Panc1 (cell line): ENCODE results near the gene MEGF11. TPM values are rescaled to one million over a fixed set of nuclear protein-coding genes. Genes with fewer than 3 reads are reported as not detected.

Source experiments
- ATAC-seq: fragments of 200-7000 bp; cut with Tn5 transposase; 2 replicates; pipeline ENCODE4 v1.9.1; 2020; ENCODE audit warnings: mild to moderate bottlenecking, moderate library complexity
- BruUV-seq: library from RNA; stranded (reverse); fragments of 400-500 nt; replicated peaks from 2 replicates; lab custom pipeline; 2021; lab: Mats Ljungman, UMichigan
- CTCF ChIA-PET: fragments of 300-600 bp; sonication (Branson Sonifier 250); formaldehyde crosslinking; loops from one replicate; lab custom pipeline; 2022; ENCODE audit warnings: antibody characterized with exemption; lab: Charles Lee
- POLR2A ChIA-PET: fragments of 300-600 bp; sonication (Branson Sonifier 250); formaldehyde crosslinking; loops from one replicate; lab custom pipeline; 2022; ENCODE audit warnings: antibody characterized with exemption; lab: Charles Lee
- DNase-seq: peaks from one replicate; pipeline ENCODE4 v3.0.0-alpha.2; 2010; ENCODE audit warnings: low read depth, low spot score
- H3K27ac ChIP-seq: 2 replicates; pipeline ENCODE4 v1.5.1; 2011; ENCODE audit warnings: mild to moderate bottlenecking, low read length, inconsistent platforms
- H3K27me3 ChIP-seq: fragments of 200-500 bp; sonication (Bioruptor generic); 2 replicates; pipeline ENCODE4 v1.6.0; 2014; ENCODE audit warnings: low read length, inconsistent platforms; ENCODE audit not compliant: control insufficient read depth, insufficient read depth
- H3K36me3 ChIP-seq: fragments of 200-500 bp; sonication (Bioruptor generic); 2 replicates; pipeline ENCODE4 v1.5.1; 2014; ENCODE audit warnings: inconsistent platforms, mild to moderate bottlenecking, low read length, moderate library complexity; ENCODE audit not compliant: control insufficient read depth, insufficient read depth
- H3K4me1 ChIP-seq: 2 replicates; pipeline ENCODE4 v1.5.1; 2011; ENCODE audit warnings: inconsistent platforms, mild to moderate bottlenecking, low read length, moderate library complexity; ENCODE audit not compliant: control insufficient read depth, insufficient read depth
- H3K4me3 ChIP-seq, 2 experiments: 2 replicates each; pipeline ENCODE4 v1.5.1; 2011 to 2012; ENCODE audit warnings: low read depth in 2 of 2, low read length in 2 of 2, mild to moderate bottlenecking in 2 of 2, inconsistent platforms in 1 of 2, moderate library complexity in 1 of 2
- H3K9me3 ChIP-seq: fragments of 200-500 bp; sonication (Bioruptor generic); 2 replicates; pipeline ENCODE4 v1.5.1; 2014; ENCODE audit warnings: low read depth, mild to moderate bottlenecking, inconsistent platforms, low read length, moderate library complexity; ENCODE audit not compliant: control insufficient read depth, insufficient read depth
- POLR2AphosphoS5 ChIP-seq: IDR thresholded peaks from 2 replicates; pipeline ENCODE4 v1.6.1; 2012; ENCODE audit warnings: mild to moderate bottlenecking, low read depth, low read length, moderate library complexity
- SIN3A ChIP-seq: IDR thresholded peaks from 2 replicates; pipeline ENCODE4 v1.6.1; 2012; ENCODE audit warnings: low read depth, mild to moderate bottlenecking, low read length, moderate library complexity, borderline replicate concordance; ENCODE audit not compliant: insufficient read depth
- TCF7L2 ChIP-seq: IDR thresholded peaks from 2 replicates; pipeline ENCODE4 v1.6.1; 2011; ENCODE audit warnings: mild to moderate bottlenecking, low read depth, low read length, inconsistent platforms
- in situ Hi-C: cut with HindIII; loops from 2 replicates; pipeline ENCODE4 v1.10.0; 2016; ENCODE audit warnings: low sequenced_read_pairs, low pct_unique_long_range_greater_than_20kb
- intact Hi-C: fragments of 100-400 bp; cut with micrococcal nuclease; formaldehyde crosslinking; loops from one replicate; pipeline ENCODE4 v1.10.0; 2022; ENCODE audit not compliant: unreplicated experiment
- total RNA-seq: library from RNA; stranded (reverse); gene quantifications from one replicate; pipeline ENCODE4 v1.2.1, GENCODE V29; 2021; ENCODE audit not compliant: unreplicated experiment
- TF ChIP-seq, protein P1 (sequence below), 2 experiments: IDR thresholded peaks; 2 replicates each; pipeline ENCODE4 v1.6.1; 2011 to 2012; ENCODE audit warnings: low read depth in 2 of 2, control low read depth in 1 of 2, low read length in 1 of 2, mild to moderate bottlenecking in 1 of 2, moderate library complexity in 1 of 2; ENCODE audit not compliant: insufficient read depth in 1 of 2
- TF ChIP-seq, protein P2 (sequence below): fragments of 450-650 bp; IDR thresholded peaks from 2 replicates; pipeline ENCODE4 v1.5.1; 2017; ENCODE audit warnings: mild to moderate bottlenecking

Gene MEGF11
- total RNA-seq, 1 experiment from 2014 or later = 0.95 TPM

DNA sequence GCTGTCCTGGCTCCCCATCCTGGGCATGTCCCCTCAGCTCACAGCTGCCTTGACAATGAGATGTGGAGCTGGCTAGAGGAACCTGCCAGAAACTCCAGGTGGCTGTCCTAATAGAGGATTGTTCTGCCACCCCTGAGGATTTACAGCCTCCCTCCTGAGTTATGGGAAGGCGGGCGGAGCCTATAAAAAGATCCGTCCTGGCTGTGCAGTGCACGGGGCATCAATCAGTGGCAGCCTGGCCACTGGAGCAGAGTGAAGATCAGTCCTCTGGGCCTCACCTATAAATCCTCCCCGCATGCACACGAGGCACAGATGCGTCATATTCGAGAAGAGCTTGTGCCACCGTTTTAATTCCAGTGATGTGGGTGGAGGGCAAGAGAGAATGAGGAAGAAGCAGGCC lies 90.0 kb downstream of the MEGF11 start:
- H3K36me3 ChIP-seq = no peaks in the 10 kb centered on the region
- CTCF ChIA-PET = no interaction called here
- no peaks in the 10 kb centered on the region for H3K27me3 ChIP-seq
- POLR2A ChIA-PET = no interaction called here
- H3K27ac ChIP-seq = no peak overlapping the region
- no peak for TF ChIP-seq SIN3A
- TF ChIP-seq POLR2AphosphoS5 = no peak
- no peak for TF ChIP-seq TCF7L2
- TF ChIP-seq, protein P1, sequence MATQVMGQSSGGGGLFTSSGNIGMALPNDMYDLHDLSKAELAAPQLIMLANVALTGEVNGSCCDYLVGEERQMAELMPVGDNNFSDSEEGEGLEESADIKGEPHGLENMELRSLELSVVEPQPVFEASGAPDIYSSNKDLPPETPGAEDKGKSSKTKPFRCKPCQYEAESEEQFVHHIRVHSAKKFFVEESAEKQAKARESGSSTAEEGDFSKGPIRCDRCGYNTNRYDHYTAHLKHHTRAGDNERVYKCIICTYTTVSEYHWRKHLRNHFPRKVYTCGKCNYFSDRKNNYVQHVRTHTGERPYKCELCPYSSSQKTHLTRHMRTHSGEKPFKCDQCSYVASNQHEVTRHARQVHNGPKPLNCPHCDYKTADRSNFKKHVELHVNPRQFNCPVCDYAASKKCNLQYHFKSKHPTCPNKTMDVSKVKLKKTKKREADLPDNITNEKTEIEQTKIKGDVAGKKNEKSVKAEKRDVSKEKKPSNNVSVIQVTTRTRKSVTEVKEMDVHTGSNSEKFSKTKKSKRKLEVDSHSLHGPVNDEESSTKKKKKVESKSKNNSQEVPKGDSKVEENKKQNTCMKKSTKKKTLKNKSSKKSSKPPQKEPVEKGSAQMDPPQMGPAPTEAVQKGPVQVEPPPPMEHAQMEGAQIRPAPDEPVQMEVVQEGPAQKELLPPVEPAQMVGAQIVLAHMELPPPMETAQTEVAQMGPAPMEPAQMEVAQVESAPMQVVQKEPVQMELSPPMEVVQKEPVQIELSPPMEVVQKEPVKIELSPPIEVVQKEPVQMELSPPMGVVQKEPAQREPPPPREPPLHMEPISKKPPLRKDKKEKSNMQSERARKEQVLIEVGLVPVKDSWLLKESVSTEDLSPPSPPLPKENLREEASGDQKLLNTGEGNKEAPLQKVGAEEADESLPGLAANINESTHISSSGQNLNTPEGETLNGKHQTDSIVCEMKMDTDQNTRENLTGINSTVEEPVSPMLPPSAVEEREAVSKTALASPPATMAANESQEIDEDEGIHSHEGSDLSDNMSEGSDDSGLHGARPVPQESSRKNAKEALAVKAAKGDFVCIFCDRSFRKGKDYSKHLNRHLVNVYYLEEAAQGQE (IDR thresholded peaks at IDR 0.05; ENCODE audit: insufficient read depth in 1 of 2, low read depth in 2 of 2, low read length in 1 of 2) = no peak
- no peaks in the 10 kb centered on the region for H3K4me1 ChIP-seq
- no peak for DNase-seq
- in situ Hi-C loops = no loop called here
- ATAC-seq = no peak
- no peaks in the 10 kb centered on the region for H3K9me3 ChIP-seq
- no TSS peak for BruUV-seq
- H3K4me3 ChIP-seq = no peak overlapping the region
- intact Hi-C loops = no loop called here

DNA sequence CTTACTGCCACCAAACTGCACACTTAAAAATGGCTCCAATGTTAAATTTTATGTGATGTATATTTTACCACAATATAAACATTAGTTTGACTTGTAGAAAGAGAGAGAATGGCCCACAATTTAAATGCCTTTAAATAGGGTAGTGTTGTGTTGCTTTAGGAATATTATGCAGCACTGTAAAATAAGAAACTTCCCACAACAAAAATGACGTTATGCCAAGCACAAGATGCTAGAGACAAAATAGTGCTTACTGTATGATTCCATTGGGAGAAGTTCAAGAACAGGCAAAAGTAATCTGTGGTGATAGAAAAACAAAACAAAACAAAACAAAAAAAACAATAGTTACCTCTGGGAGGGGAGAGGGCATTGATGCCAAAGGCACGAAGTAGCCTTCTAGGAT lies 91.3 kb downstream of the MEGF11 start:
- intact Hi-C loops = no loop called here
- Histone ChIP-seq H3K27ac (no peak overlapping the region), H3K4me1 (no peaks in the 10 kb centered on the region), H3K9me3 (no peaks in the 10 kb centered on the region), H3K36me3 (no peaks in the 10 kb centered on the region), H3K27me3 (peaks cover 2% of the 10 kb centered on the region; the same call in 1 of the 2 replicates), H3K4me3 (no peak overlapping the region)
- in situ Hi-C loops = no loop called here
- no peak for ATAC-seq
- CTCF ChIA-PET = interaction anchor here (0.7 kb wide), 1 partner anchor 183 kb away, joined by 3 read pairs; no protein-coding TSS in a partner anchor
- TF ChIP-seq, protein P2, sequence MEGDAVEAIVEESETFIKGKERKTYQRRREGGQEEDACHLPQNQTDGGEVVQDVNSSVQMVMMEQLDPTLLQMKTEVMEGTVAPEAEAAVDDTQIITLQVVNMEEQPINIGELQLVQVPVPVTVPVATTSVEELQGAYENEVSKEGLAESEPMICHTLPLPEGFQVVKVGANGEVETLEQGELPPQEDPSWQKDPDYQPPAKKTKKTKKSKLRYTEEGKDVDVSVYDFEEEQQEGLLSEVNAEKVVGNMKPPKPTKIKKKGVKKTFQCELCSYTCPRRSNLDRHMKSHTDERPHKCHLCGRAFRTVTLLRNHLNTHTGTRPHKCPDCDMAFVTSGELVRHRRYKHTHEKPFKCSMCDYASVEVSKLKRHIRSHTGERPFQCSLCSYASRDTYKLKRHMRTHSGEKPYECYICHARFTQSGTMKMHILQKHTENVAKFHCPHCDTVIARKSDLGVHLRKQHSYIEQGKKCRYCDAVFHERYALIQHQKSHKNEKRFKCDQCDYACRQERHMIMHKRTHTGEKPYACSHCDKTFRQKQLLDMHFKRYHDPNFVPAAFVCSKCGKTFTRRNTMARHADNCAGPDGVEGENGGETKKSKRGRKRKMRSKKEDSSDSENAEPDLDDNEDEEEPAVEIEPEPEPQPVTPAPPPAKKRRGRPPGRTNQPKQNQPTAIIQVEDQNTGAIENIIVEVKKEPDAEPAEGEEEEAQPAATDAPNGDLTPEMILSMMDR = no peak
- TF ChIP-seq SIN3A (no peak), TCF7L2 (no peak), POLR2AphosphoS5 (no peak)
- TF ChIP-seq, protein P1 (IDR thresholded peaks at IDR 0.05; ENCODE audit: insufficient read depth in 1 of 2, low read depth in 2 of 2, low read length in 1 of 2) = no peak
- POLR2A ChIA-PET = no interaction called here
- no peak for DNase-seq
- BruUV-seq = no TSS peak
